GM18508 (cell line): ENCODE measurements around the gene DYNC1LI1.
A peak's percentile ranks its signal among the peaks of the same experiment; 100 is the strongest.
"Not testable (repeated sequence)": the region's sequence is repeated elsewhere in the genome, so short reads cannot be mapped to it uniquely, and the experiment has no call there.

Experiments used
- ATAC-seq: cut with Tn5 transposase; IDR thresholded peaks from one replicate; pipeline ENCODE4 v1.9.1; 2021; ENCODE audit warnings: moderate number of reproducible peaks; ENCODE audit not compliant: insufficient read depth, unreplicated experiment

DYNC1LI1 gene

DNA sequence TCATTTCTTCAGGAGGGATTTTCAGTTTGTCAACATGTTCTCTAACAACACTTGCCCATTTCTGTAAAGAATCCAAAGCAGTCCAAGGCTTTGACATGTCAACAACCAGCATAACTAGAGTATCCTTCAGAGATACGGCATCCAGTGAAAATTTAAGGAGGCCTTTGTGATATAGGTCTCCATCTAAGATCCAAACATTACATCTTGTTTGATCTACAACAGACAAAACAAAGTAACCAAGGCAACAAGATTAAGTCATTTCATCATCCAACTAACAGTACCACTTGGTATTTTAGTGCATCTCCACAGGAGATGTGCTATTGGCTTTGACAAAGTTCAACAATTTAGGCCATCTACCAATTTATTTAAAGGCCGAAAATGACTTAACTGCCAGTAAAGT lies 25.8 kb downstream of the DYNC1LI1 start:
- ATAC-seq = no peak

DNA sequence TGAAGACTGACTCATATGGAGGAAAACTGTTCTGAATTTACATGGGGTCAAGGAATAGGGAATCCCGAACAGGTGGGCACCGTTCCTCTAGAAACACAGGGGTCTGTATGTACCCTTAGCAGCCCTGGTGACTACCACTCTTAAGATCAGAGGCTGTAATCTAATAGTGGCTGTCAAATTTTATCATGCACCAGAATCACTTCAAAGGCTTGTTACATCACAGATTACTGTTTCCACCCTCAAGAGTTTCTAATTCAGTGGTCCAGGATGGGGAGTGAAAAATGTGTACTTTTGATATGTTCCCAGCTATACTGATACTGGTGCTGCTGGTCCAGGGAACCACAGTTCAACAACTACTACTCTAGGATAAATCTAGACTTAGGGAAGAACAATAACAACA lies 27.9 kb downstream of the DYNC1LI1 start:
- no peak for ATAC-seq

GRCh38 chr3:32540899-32541298 lies 29.8 kb downstream of the DYNC1LI1 start:
- ATAC-seq = no peak

GRCh38 chr3:32532434-32532833 lies 38.2 kb downstream of the DYNC1LI1 start:
- ATAC-seq = no peak

DNA sequence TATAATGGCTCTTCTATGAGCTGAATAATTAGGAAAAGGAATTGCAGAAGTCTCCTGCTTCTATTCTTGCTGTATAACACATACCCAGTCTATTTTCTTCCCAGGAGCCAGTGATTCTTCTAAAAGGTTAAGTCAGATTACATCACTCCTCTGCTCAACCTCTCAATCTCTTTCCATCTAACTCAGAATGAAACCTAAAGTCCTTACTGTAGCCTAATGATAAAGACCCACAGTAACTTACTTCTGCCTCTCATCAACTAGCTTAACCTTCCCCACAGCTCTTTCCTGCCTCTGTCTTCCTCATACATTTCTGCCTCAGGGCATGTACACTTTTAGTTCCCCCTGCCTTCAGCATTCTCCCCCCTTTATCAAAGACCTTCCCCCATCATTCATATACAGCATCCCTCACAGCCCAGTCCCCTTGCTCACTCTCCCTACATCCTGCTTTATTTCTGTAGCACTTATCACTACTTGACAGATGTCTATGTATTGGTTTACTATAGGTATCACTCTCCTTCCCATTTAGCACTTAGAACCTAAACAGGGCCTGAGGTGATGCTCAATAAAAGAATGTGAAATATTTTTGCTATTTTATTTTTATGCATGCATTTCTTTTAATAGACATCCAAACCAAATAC lies 39.5 kb downstream of the DYNC1LI1 start:
- no peak for ATAC-seq

DNA sequence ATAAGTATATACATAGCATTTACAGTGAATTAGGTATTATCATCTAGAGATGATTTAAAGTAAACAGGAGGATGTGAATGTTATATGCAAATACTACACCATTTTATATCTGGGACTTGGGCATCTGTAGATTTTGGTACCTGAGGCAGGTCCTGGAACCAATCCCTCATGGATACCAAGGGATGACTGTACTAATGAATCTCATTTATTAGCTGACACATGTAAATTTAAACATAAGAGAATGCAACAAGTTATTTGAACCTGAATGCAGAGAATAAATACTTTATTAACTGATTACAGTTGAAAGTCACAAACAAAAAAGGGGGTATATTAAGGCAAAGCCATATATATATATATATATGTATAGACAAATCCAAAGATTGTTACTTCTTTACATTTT lies 44.9 kb downstream of the DYNC1LI1 start:
- no peak for ATAC-seq

DNA sequence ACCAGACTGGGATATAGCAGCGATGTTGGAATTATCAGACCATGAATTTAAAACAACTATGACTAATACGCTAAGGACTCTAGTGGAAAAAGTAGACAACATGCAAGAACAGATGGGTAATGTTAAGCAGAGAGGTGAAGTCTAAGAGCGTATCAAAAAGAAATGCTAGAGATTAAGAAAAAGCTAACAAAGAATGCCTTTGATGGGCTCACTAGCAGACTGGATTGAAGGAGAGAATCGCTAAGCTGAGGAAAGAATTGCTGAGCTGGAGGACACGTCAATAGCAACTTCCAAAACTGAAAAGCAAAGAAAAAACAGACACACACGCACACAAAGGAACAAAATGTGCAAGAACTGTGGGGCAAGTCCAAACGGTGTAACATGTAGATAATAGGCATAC lies 48.0 kb downstream of the DYNC1LI1 start:
- ATAC-seq = no peak

DNA sequence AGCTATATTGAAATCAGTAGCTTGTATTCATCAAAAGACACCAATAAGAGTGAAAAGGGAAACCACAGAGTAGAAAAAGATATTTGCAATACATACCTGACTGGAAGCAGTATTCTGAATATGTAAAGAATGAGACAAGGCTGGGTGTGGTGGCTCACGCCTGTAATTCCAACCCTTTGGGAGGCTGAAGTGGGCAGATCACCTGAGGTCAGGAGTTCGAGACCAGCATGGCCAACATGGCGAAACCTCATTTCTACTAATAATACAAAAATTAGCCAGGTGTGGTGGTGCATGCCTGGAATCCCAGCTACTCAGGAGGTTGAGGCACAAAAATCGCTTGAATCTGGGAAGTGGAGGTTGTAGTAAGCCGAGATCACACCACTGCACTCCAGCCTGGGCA lies 51.7 kb downstream of the DYNC1LI1 start:
- ATAC-seq = not testable (repeated sequence)

DNA sequence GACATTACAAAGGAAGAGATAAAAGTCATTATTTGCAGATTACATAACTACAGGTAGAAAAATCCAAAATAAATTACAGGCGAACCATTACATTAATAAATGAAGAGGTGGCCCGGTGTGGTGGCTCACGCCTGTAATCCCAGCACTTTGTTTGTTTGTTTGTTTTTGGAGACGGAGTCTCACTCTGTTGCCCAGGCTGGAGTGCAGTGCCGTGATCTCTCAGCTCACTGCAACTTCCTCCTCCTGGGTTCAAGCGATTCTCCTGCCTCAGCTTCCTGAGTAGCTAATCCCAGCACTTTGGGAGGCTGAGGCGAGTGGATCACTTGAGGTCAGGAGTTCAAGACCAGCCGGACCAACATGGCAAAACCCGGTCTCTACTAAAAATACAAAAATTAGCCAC lies 53.9 kb downstream of the DYNC1LI1 start:
- not testable (repeated sequence) for ATAC-seq

DNA sequence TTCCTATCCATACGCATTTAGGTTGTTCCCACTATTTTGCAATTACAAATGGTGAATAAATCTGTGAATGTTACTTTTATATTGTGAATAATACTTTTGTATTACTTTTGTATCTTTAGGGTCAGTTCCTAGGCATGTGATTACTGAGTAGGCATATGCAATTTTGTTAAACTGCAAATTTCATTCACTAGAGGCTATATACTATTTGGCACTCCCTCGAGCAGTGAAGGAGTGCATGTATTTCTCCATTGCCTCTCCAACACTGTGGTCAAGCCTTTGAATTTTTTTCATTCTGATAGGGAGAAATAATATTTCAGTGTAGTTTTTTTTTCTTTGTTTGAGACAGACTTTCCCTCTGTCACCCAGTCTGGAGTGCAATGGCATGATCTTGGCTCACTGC lies 59.7 kb downstream of the DYNC1LI1 start:
- ATAC-seq = no peak

DNA sequence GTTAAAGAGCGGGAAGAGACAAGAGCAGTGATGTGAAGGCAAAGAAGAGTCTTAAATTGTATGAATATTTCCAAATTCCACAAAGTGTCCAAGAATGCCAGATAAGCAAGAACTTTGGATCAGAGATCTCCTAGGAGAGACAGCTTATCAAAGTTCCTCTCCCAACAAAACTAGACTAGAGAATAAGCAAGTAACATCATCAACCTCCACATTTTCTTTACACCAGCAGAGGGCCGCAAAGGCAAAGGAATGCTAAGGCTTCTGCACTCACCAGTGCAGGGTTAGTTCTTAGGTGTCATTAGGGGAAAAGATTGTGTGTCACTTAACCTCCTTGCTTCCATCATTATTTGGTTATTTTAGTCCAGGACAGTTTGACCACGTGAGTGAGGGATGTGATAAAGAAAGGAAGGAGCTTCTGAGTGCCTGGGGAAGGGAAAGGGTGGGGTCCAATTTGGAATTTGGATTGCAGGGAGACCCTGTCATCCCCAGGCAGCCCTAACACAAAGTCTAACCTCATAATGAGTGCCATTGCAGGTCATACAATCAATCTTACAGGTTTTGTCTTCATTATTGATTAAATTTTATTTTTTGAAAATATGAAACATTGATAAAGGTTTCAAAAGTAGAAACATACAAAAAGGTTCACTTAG lies 60.5 kb downstream of the DYNC1LI1 start:
- peak; percentile 59 for ATAC-seq

DNA sequence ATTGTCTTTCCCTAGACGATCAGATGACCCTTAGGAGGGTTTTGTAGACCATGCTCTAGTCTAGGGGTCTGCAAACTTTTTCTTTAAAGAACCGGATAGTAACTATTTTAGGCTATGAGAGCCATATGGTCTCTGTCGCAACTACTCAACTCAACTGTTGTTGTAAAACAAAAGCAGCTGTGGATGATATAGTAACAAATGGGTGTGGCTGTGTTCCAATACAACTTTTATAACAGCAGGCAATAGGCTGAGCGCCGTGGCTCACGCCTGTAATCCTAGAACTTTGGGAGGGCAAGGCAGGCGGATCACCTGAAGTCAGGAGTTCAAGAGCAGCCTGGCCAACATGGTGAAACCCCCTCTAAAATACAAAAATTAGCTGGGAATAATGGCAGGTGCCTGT lies 61.9 kb downstream of the DYNC1LI1 start:
- ATAC-seq = no peak

- ATAC-seq = no peak
These were observed 64.2 kb downstream of the DYNC1LI1 start for GRCh38 chr3:32506466-32506865.

DNA sequence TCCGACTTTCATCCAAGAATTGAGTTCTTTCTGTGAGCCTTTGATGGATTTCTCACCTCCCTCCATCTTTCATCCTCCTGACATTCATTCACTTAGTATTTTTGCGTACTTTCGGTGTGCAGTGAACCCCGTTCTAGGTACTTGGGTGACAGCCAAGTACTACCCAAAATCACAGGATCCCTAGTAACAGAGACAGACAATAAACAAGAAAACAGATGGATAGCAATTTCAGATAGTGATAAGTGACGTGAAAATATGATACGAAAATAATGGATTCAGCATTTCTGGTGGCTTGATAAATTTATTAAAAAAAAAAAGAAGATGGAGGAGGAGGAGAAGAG lies 67.7 kb downstream of the DYNC1LI1 start:
- ATAC-seq = no peak

GRCh38 chr3:32502118-32502945 lies 68.3 kb downstream of the DYNC1LI1 start, which contains the start of gene CMTM6:
Gene CMTM6 (minus strand): TSS chr3:32502852. CDS start chr3:32502745, 107 bp downstream.
- peak; percentile 42 for ATAC-seq

- ATAC-seq = no peak
These were observed 68.9 kb downstream of the DYNC1LI1 start for GRCh38 chr3:32501783-32502117.

- ATAC-seq = no peak
These were observed 69.5 kb downstream of the DYNC1LI1 start for GRCh38 chr3:32500880-32501782.

DNA sequence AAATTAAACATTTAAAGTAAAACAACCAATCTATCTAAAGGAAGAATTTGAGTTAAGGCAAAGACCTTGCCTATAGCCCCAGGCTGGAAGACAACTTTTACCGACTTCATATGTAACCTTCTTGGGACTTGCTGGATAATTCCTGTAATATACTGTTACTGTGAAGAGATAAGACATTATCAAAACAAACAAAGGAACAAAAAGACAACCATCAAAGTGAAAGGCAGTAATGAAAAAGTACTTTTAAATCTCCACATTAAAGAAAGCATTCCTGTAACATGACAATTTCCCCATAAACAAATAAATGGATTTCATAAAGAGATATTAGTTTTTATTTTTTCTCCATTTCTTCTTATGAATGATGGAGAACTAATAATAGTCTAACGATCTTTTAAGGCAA lies 70.4 kb downstream of the DYNC1LI1 start:
- ATAC-seq = no peak

DNA sequence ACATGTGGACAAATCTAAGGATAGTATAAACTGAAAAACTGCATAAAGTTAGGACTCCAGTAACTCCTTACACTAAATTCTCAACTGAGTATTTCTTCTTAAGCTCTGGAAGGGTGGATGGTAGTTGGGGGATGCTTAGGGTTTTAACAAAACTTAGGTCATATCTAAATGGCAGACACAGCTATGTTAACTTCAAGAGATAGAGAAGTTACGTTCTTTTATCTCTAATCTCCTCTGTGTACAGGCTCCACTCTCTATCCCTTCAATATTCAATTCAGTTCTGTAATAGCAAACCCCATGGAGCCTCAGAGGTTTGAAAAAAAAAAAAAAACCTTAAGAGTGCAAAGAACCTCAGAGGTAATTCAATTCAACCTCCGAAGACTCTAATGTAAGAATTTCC lies 71.1 kb downstream of the DYNC1LI1 start:
- ATAC-seq = no peak

GRCh38 chr3:32498992-32499391 lies 71.7 kb downstream of the DYNC1LI1 start:
- ATAC-seq = no peak

- no peak for ATAC-seq
These were observed 72.4 kb downstream of the DYNC1LI1 start for GRCh38 chr3:32498252-32498651.
